GM12878 (cell line): ENCODE data around the gene SPINK8.

ENCODE experiments used
- CTCF ChIP-seq, 3 experiments: IDR thresholded peaks in 2 of 3; conservative IDR thresholded peaks in 1 of 3; 2 replicates each; pipeline ENCODE4 v1.5.1; 2011; ENCODE audit warnings: low read depth in 3 of 3, low read length in 3 of 3, mild to moderate bottlenecking in 3 of 3, control low read depth in 2 of 3, moderate library complexity in 2 of 3, inconsistent platforms in 1 of 3, mixed read lengths in 1 of 3; ENCODE audit not compliant: control insufficient read depth in 2 of 3, insufficient read depth in 1 of 3; ENCODE audit errors: extremely low read depth in 1 of 3
- USF2 ChIP-seq: IDR thresholded peaks from 2 replicates; pipeline ENCODE4 v1.6.1; 2011; ENCODE audit warnings: low read depth, low read length, improper control_type of control experiment, borderline replicate concordance
- YBX1 ChIP-seq: fragments of 450-650 bp; IDR thresholded peaks from 2 replicates; pipeline ENCODE4 v1.6.1; 2016; ENCODE audit warnings: antibody characterized with exemption

- TF ChIP-seq USF2 (no peak), CTCF (IDR thresholded peaks at IDR 0.05 in 2 of 3, conservative IDR thresholded peaks at IDR 0.05 in 1 of 3; ENCODE audit: control insufficient read depth in 2 of 3, extremely low read depth in 1 of 3, insufficient read depth in 1 of 3, low read depth in 3 of 3, low read length in 3 of 3) (no peak), YBX1 (no peak)
Measured at GRCh38 chr3:48369693-48370332, 36.4 kb upstream of the SPINK8 start.
